Ecto neural progenitor cell (in vitro differentiated cells): Measurements from ENCODE around the gene TIMM29.
"Not testable (repeated sequence)": the region's sequence is repeated elsewhere in the genome, so short reads cannot be mapped to it uniquely, and the experiment has no call there.

Experiments
- DNase-seq: peaks from one replicate; pipeline ENCODE4 v3.0.0-alpha.2; 2018; ENCODE audit warnings: low spot score

The TIMM29 gene

DNA sequence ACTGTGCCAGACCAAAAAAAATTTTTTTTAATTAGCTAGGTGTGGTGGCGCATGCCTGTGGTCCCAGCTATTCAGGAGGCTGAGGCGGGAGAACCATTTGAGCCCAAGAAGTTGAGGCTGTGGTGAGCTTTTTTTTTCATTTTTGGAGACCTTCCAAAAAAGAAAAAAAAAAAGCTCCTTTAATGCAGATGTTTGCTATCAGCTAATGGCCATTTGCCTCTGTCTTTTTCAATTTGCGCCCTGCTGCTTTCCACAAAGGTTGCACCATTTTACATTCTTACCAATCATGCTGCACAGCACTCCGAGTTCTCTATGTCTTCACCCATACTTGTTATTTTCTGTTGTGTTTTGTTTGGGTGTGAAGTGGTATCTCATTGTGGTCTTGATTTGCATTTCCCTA lies 16.7 kb downstream of the TIMM29 start:
- no peak for DNase-seq

DNA sequence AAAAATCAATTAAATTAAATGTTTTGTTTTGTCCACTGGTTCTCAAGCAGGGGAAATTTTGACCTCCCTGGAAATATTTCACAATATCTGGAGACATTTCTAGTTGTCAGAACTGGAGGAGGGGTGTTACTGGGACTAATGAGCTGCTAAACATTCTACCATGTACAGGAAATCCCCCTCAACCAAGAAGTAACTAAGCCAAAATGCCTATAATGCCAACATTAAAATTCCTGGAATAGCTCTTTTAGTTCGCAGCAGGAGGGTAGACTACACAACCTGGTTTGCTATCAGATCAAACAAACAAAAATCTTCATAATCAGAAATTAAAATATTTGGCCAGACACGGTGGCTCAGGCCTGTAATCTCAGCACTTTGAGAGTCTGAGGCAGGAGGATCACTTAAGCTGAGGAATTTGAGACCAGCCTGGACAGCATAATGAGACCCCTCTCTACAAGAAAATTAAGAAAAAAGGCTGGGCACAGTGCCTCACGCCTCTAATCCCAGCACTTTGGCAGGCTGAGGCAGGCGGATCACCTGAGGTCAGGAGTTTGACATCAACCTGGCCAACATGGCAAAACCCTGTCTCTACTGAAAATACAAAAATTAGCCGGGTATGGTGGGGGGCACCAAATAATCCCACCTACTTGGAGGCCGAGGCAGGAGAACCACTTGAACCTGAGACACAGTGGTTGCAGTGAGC lies 18.5 kb downstream of the TIMM29 start:
- no peak for DNase-seq

- no peak for DNase-seq
Measured at GRCh38 chr19:10952809-10953208, 24.2 kb downstream of the TIMM29 start.

- not testable (repeated sequence) for DNase-seq
Measured at GRCh38 chr19:10959277-10959968, 30.8 kb downstream of the TIMM29 start.

DNA sequence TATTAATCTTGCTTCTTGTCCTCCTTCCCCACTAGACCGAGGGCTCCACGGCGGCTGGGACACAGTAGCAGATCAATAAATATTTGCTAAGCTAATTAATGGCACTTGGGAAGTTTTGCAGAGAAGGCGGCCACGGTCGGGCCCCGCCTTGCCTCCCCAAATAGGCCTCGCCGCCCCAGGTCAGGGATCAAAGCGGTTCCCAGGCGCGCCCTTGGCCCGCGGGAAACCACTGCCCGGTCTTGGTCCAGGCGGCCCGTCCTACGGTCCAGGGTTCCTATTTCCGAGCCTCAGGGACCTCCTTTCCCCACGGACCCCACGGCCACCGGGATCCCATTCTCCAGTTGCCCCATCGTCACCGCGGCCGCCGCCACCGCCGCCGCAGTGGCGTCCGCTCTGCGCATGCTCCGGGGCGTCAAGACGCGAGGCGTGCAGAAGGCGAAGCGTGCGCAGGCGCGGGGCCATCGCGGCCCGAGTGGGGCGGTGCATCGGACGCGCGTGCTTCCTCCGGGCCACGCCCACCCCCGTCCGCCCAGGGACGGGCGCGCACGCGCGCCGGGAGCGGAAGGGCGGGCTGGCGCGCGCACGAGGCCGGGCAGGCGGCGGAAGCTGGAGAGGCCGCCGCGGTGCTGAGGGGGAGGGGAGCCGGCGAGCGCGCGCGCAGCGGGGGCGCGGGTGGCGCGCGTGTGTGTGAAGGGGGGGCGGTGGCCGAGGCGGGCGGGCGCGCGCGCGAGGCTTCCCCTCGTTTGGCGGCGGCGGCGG lies 31.9 kb downstream of the TIMM29 start, which contains the start of gene SMARCA4:
TSS of gene SMARCA4 (plus strand) at position 717 of the 759 bp plus-strand sequence. CDS start 23,122 bp downstream, outside the sequence.
- peak; percentile 99 for DNase-seq

DNA sequence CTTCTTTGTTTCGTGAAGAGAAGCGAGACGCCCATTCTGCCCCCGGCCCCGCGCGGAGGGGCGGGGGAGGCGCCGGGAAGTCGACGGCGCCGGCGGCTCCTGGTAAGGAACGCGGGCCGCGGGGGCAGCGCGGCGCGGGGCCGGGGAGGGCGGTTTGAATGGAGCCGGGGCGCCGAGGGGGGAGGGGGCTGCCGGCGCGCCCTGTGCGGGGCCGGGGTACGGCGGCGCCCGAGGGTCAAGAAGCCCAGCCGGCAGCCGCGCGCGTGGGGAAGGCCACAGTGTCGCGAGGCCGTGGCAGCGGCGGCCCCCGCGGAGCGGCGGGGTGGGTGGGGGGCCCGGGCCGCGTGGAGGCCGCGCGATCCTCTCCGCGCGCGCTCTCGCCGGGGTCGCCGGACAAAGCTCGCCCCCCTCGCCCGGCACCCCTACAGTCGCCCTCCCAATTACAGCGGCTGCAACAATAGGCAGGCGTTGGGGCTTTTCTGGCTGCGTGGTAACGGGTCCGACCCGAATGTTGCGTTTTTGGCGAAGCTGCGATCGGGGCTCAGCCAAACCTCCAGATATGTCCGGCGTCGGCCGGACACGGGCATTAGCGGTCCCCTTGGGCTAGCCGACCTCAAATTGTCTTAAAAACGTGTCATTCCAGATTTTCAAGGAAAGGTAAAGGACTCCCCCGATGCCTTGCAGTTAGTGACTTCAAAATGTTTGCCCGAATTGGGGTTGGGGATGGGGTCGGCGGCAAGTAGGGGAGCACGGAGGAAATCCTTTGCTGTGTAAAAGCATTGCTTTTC lies 32.7 kb downstream of the TIMM29 start:
- DNase-seq: peak; percentile 72

DNA sequence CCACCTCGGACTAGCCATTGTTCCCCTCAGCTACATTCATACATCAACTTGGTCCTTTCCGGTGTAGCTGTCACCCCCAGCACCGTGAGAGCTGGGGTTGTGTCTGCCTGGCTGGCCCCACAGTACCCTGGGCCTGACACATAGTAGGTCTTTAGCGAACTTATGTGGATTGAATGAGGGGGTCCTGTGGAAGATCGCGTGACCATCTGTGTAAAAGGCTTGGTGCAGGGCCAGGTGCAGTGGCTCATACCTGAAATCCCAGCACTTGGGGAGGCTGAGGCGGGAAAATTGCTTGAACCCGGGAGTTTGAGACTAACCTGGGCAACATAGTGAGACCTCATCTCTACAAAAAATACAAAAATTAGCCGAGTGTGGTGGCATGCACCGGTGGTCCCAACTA lies 34.3 kb downstream of the TIMM29 start:
- no peak for DNase-seq

DNA sequence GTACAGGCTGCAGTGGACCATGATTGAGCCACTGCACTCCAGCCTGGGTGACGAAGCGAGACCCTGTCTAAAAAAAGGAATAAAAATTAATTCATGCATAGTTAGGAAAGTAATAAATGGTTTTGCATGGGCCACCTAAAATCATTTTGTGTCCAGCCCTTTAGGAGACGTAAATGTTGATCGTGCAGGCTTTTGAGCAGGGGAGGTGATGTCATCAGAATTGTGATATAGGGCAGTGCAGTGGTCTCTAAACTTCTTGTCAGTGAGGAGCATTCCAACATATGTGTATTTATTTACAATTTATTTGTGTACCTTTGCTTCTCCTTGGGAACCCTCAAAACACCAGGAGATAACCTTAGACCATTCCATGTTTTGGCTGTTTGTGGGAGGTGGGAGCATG lies 35.3 kb downstream of the TIMM29 start:
- DNase-seq: no peak

- no peak for DNase-seq
Measured at GRCh38 chr19:10964903-10965302, 36.3 kb downstream of the TIMM29 start.

- no peak for DNase-seq
Measured at GRCh38 chr19:10965398-10965797, 36.8 kb downstream of the TIMM29 start.

- no peak for DNase-seq
Measured at GRCh38 chr19:10966809-10967208, 38.2 kb downstream of the TIMM29 start.

- DNase-seq: no peak
Measured at GRCh38 chr19:10968527-10969135, 40.0 kb downstream of the TIMM29 start.

DNA sequence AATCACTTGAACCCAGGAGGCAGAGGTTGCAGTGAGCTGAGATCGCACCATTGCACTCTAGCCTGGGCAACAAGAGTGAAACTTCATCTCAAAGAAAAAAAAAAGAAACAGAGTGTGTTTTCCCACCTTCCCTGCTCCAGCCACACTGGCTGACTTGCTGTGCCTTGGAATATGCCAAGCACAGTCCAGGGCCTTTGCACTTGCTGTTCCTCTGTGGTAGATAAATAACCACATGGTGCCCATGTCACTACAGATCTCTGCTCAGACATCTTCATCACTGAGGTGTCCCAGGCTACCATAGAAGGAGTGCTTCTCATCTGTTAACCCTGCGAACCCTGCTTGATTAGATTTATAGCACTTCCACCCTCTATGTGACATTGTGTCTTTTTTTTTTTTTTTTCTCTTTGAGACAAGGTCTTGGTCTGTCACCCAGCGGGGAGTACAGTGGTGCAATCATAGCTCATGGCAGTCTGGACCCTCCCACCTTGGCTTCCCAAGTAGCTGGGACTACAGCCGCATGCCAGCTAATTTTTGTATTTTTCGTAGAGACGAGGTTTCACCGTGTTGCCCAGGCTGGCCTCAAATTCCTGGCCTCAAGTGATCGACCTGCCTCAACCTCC lies 42.6 kb downstream of the TIMM29 start:
- no peak for DNase-seq

- no peak for DNase-seq
Measured at GRCh38 chr19:10975374-10976130, 46.9 kb downstream of the TIMM29 start.

- DNase-seq: no peak
Measured at GRCh38 chr19:10976131-10976892, 47.7 kb downstream of the TIMM29 start.

DNA sequence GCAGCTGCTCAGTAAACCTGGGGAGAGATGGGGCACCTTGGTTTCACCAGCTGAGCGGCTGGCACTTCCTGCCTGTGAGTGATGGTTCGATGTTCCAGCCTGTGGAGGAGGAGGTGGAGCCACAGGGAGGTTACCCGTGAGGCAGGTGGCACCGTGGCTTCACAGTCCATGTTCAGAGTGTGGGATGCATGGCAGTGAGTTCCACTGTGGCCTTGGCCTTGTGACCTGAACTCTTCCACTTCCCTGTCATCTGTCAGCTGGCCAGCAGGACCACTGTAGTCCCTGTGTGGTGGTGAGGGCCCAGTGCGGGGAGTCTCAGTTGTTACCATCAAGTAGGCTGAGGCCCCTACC lies 49.1 kb downstream of the TIMM29 start:
- no peak for DNase-seq
